Measurements from ENCODE around the gene IMPDH2. TPM values are rescaled to one million over a fixed set of nuclear protein-coding genes. Genes with fewer than 3 reads are reported as not detected.
A peak's percentile ranks its signal among the peaks of the same experiment; 100 is the strongest.

The IMPDH2 gene
- total and polyA plus RNA-seq, 5 donors from 2014 or later = 58.6 to 81.3 (median 78.4) TPM

GRCh38 chr3:48984663-48985062 lies 44.5 kb downstream of the IMPDH2 start:
- peak overlapping the region in 2 of 3 donors; percentile 36 to 44 for H3K27ac Mint-ChIP-seq
- peaks cover 5 to 22% (median 16%) of the 10 kb centered on the region in 4 donors for H3K4me1 Mint-ChIP-seq
- ATAC-seq (ENCODE audit: low read depth in 2 of 2) (no peak), DNase-seq (no peak)
- H3K27me3 Mint-ChIP-seq = no peaks in the 10 kb centered on the region
- no peak overlapping the region for H3K27ac ChIP-seq (ENCODE audit: insufficient read depth, low read length, poor library complexity, severe bottlenecking)
- no peak overlapping the region for H3K4me3 Mint-ChIP-seq
- H3K4me3 ChIP-seq (ENCODE audit: low read depth, low read length) = no peak overlapping the region
- peaks cover 26% of the 10 kb centered on the region for H3K36me3 Mint-ChIP-seq
- no peaks in the 10 kb centered on the region for H3K9me3 Mint-ChIP-seq
- H3K36me3 ChIP-seq (ENCODE audit: control insufficient read depth, insufficient read depth, low read length) = peaks cover 44% of the 10 kb centered on the region
- peaks cover 14% of the 10 kb centered on the region for H3K4me1 ChIP-seq (ENCODE audit: control insufficient read depth, insufficient read depth, low read length, poor library complexity, severe bottlenecking)
- no peaks in the 10 kb centered on the region for H3K27me3 ChIP-seq (ENCODE audit: control insufficient read depth, insufficient read depth, low read length)
- no peaks in the 10 kb centered on the region for H3K9me3 ChIP-seq (ENCODE audit: control insufficient read depth in 2 of 2, low read length in 2 of 2)

GRCh38 chr3:48983096-48983495 lies 46.1 kb downstream of the IMPDH2 start:
- Mint-ChIP-seq H3K27ac (peak overlapping the region in 2 of 3 donors; percentile 69 to 73), H3K36me3 (peaks cover 34% of the 10 kb centered on the region)
- H3K36me3 ChIP-seq (ENCODE audit: control insufficient read depth, insufficient read depth, low read length) = peaks cover 53% of the 10 kb centered on the region

GRCh38 chr3:48982686-48983085 lies 46.5 kb downstream of the IMPDH2 start:
- H3K27ac ChIP-seq (ENCODE audit: insufficient read depth, low read length, poor library complexity, severe bottlenecking) = no peak overlapping the region
- no peak for ATAC-seq (ENCODE audit: low read depth in 2 of 2)
- Mint-ChIP-seq H3K4me1 (peaks cover 0 to 9% (median 3%) of the 10 kb centered on the region in 4 donors), H3K27me3 (no peaks in the 10 kb centered on the region), H3K9me3 (no peaks in the 10 kb centered on the region), H3K27ac (peak overlapping the region in 2 of 3 donors; percentile 69 to 73), H3K36me3 (peaks cover 36% of the 10 kb centered on the region), H3K4me3 (no peak overlapping the region)
- peaks cover 2% of the 10 kb centered on the region for H3K4me1 ChIP-seq (ENCODE audit: control insufficient read depth, insufficient read depth, low read length, poor library complexity, severe bottlenecking)
- H3K4me3 ChIP-seq (ENCODE audit: low read depth, low read length) = no peak overlapping the region
- no peak for DNase-seq
- no peaks in the 10 kb centered on the region for H3K27me3 ChIP-seq (ENCODE audit: control insufficient read depth, insufficient read depth, low read length)
- no peaks in the 10 kb centered on the region for H3K9me3 ChIP-seq (ENCODE audit: control insufficient read depth in 2 of 2, low read length in 2 of 2)
- H3K36me3 ChIP-seq (ENCODE audit: control insufficient read depth, insufficient read depth, low read length) = peaks cover 56% of the 10 kb centered on the region

More at GRCh38 chr3:48983096-48983495, 46.1 kb downstream of the IMPDH2 start:
- H3K4me3 Mint-ChIP-seq = no peak overlapping the region
- Histone ChIP-seq H3K4me3 (ENCODE audit: low read depth, low read length) (no peak overlapping the region), H3K4me1 (ENCODE audit: control insufficient read depth, insufficient read depth, low read length, poor library complexity, severe bottlenecking) (peaks cover 5% of the 10 kb centered on the region), H3K27ac (ENCODE audit: insufficient read depth, low read length, poor library complexity, severe bottlenecking) (no peak overlapping the region), H3K9me3 (ENCODE audit: control insufficient read depth in 2 of 2, low read length in 2 of 2) (no peaks in the 10 kb centered on the region), H3K27me3 (ENCODE audit: control insufficient read depth, insufficient read depth, low read length) (no peaks in the 10 kb centered on the region)
- H3K27me3 Mint-ChIP-seq = no peaks in the 10 kb centered on the region
- no peak for ATAC-seq (ENCODE audit: low read depth in 2 of 2)
- no peak for DNase-seq
- H3K9me3 Mint-ChIP-seq = no peaks in the 10 kb centered on the region
- peaks cover 3 to 13% (median 7%) of the 10 kb centered on the region in 4 donors for H3K4me1 Mint-ChIP-seq

- no peaks in the 10 kb centered on the region for H3K4me1 ChIP-seq (ENCODE audit: control insufficient read depth, insufficient read depth, low read length, poor library complexity, severe bottlenecking)
- H3K27ac ChIP-seq (ENCODE audit: insufficient read depth, low read length, poor library complexity, severe bottlenecking) = no peak overlapping the region
- no peaks in the 10 kb centered on the region for H3K27me3 ChIP-seq (ENCODE audit: control insufficient read depth, insufficient read depth, low read length)
- peaks cover 0 to 7% (median 1%) of the 10 kb centered on the region in 4 donors for H3K4me1 Mint-ChIP-seq
- no peaks in the 10 kb centered on the region for H3K9me3 ChIP-seq (ENCODE audit: control insufficient read depth in 2 of 2, low read length in 2 of 2)
- H3K4me3 ChIP-seq (ENCODE audit: low read depth, low read length) = no peak overlapping the region
- H3K27me3 Mint-ChIP-seq = no peaks in the 10 kb centered on the region
- no peak for ATAC-seq (ENCODE audit: low read depth in 2 of 2)
- no peak overlapping the region for H3K27ac Mint-ChIP-seq
- peaks cover 36% of the 10 kb centered on the region for H3K36me3 Mint-ChIP-seq
- no peaks in the 10 kb centered on the region for H3K9me3 Mint-ChIP-seq
- no peak for DNase-seq
- H3K4me3 Mint-ChIP-seq = no peak overlapping the region
- peaks cover 59% of the 10 kb centered on the region for H3K36me3 ChIP-seq (ENCODE audit: control insufficient read depth, insufficient read depth, low read length)
Measured at GRCh38 chr3:48982016-48982415, 47.2 kb downstream of the IMPDH2 start.

- Histone ChIP-seq H3K4me1 (ENCODE audit: control insufficient read depth, insufficient read depth, low read length, poor library complexity, severe bottlenecking) (no peaks in the 10 kb centered on the region), H3K4me3 (ENCODE audit: low read depth, low read length) (no peak overlapping the region), H3K27me3 (ENCODE audit: control insufficient read depth, insufficient read depth, low read length) (no peaks in the 10 kb centered on the region), H3K36me3 (ENCODE audit: control insufficient read depth, insufficient read depth, low read length) (peaks cover 73% of the 10 kb centered on the region), H3K27ac (ENCODE audit: insufficient read depth, low read length, poor library complexity, severe bottlenecking) (no peak overlapping the region), H3K9me3 (ENCODE audit: control insufficient read depth in 2 of 2, low read length in 2 of 2) (no peaks in the 10 kb centered on the region)
- DNase-seq (no peak), ATAC-seq (ENCODE audit: low read depth in 2 of 2) (no peak)
- no peaks in the 10 kb centered on the region for H3K27me3 Mint-ChIP-seq
- H3K36me3 Mint-ChIP-seq = peaks cover 40% of the 10 kb centered on the region
- H3K4me3 Mint-ChIP-seq = no peak overlapping the region
- no peaks in the 10 kb centered on the region for H3K9me3 Mint-ChIP-seq
- H3K4me1 Mint-ChIP-seq = no peaks in the 10 kb centered on the region
- no peak overlapping the region for H3K27ac Mint-ChIP-seq
Measured at GRCh38 chr3:48980295-48980694, 48.9 kb downstream of the IMPDH2 start.

- Histone ChIP-seq H3K27ac (ENCODE audit: insufficient read depth, low read length, poor library complexity, severe bottlenecking) (no peak overlapping the region), H3K4me1 (ENCODE audit: control insufficient read depth, insufficient read depth, low read length, poor library complexity, severe bottlenecking) (no peaks in the 10 kb centered on the region), H3K27me3 (ENCODE audit: control insufficient read depth, insufficient read depth, low read length) (no peaks in the 10 kb centered on the region), H3K9me3 (ENCODE audit: control insufficient read depth in 2 of 2, low read length in 2 of 2) (no peaks in the 10 kb centered on the region), H3K36me3 (ENCODE audit: control insufficient read depth, insufficient read depth, low read length) (peaks cover 81% of the 10 kb centered on the region), H3K4me3 (ENCODE audit: low read depth, low read length) (no peak overlapping the region)
- Mint-ChIP-seq H3K27ac (peak overlapping the region in 2 of 3 donors; percentile 48 to 62), H3K4me1 (no peaks in the 10 kb centered on the region), H3K9me3 (no peaks in the 10 kb centered on the region), H3K36me3 (peaks cover 44% of the 10 kb centered on the region), H3K4me3 (no peak overlapping the region), H3K27me3 (no peaks in the 10 kb centered on the region)
- no peak for DNase-seq
- no peak for ATAC-seq (ENCODE audit: low read depth in 2 of 2)
Measured at GRCh38 chr3:48979451-48979850, 49.7 kb downstream of the IMPDH2 start.

Other genes starting within 250 kb of the IMPDH2 start
- gene PRKAR2A, start 181.5 kb downstream of the IMPDH2 start, total RNA-seq = 29.3 TPM
- 10 to 100 TPM; 13.4 to 15.3 (median 14.3) TPM for gene PRKAR2A, start 181.5 kb downstream of the IMPDH2 start, polyA plus RNA-seq
- 8.0 TPM for gene SLC25A20, start 130.5 kb downstream of the IMPDH2 start, total RNA-seq
- gene SLC25A20, start 130.5 kb downstream of the IMPDH2 start, polyA plus RNA-seq = 10 to 100 TPM; 21.5 to 32.6 (median 25.4) TPM
- gene ARIH2, start 110.6 kb downstream of the IMPDH2 start, total RNA-seq = 171 TPM
- 100 to 1,000 TPM; 110 to 114 (median 112) TPM for gene ARIH2, start 110.6 kb downstream of the IMPDH2 start, polyA plus RNA-seq
- gene P4HTM, start 39.2 kb downstream of the IMPDH2 start, total RNA-seq = 39.2 TPM
- 10 to 100 TPM; 19.5 to 29.9 (median 24.4) TPM for gene P4HTM, start 39.2 kb downstream of the IMPDH2 start, polyA plus RNA-seq
- gene WDR6, start 22.0 kb downstream of the IMPDH2 start, total RNA-seq = 208 TPM
- gene WDR6, start 22.0 kb downstream of the IMPDH2 start, polyA plus RNA-seq = 100 to 1,000 TPM in 3 of 4 donors, 10 to 100 TPM in 1; 74.0 to 117 (median 112) TPM
- gene DALRD3, start 10.8 kb downstream of the IMPDH2 start, total RNA-seq = 22.2 TPM
- gene DALRD3, start 10.8 kb downstream of the IMPDH2 start, polyA plus RNA-seq = 10 to 100 TPM; 30.0 to 40.8 (median 32.1) TPM
- 57.8 TPM for gene NDUFAF3, start 7.3 kb downstream of the IMPDH2 start, total RNA-seq
- gene NDUFAF3, start 7.3 kb downstream of the IMPDH2 start, polyA plus RNA-seq = 100 to 1,000 TPM; 155 to 179 (median 162) TPM
- gene QRICH1, start 64.7 kb upstream of the IMPDH2 start, total RNA-seq = 219 TPM
- gene QRICH1, start 64.7 kb upstream of the IMPDH2 start, polyA plus RNA-seq = 10 to 100 TPM; 20.0 to 26.8 (median 24.1) TPM
- 224 TPM for gene QARS1, start 75.4 kb upstream of the IMPDH2 start, total RNA-seq
- gene QARS1, start 75.4 kb upstream of the IMPDH2 start, polyA plus RNA-seq = 100 to 1,000 TPM; 102 to 157 (median 132) TPM
- gene USP19, start 91.4 kb upstream of the IMPDH2 start, total RNA-seq = 57.8 TPM
- 10 to 100 TPM; 23.4 to 29.2 (median 25.4) TPM for gene USP19, start 91.4 kb upstream of the IMPDH2 start, polyA plus RNA-seq
- gene LAMB2, start 103.7 kb upstream of the IMPDH2 start, total RNA-seq = 1.4 TPM
- gene LAMB2, start 103.7 kb upstream of the IMPDH2 start, polyA plus RNA-seq = under 1 TPM in 1 of 4 donors, not detected in 3; 0.57 TPM
- gene CCDC71, start 136.9 kb upstream of the IMPDH2 start, total RNA-seq = 12.9 TPM
- gene CCDC71, start 136.9 kb upstream of the IMPDH2 start, polyA plus RNA-seq = 1 to 10 TPM in 2 of 4 donors, under 1 TPM in 2; 0.76 to 2.2 (median 1.3) TPM
- 0.72 TPM for gene KLHDC8B, start 142.2 kb upstream of the IMPDH2 start, total RNA-seq
- gene KLHDC8B, start 142.2 kb upstream of the IMPDH2 start, polyA plus RNA-seq = 1 to 10 TPM in 1 of 4 donors, under 1 TPM in 3; 0.32 to 2.6 (median 0.76) TPM
- 12.4 TPM for gene C3orf62, start 247.8 kb upstream of the IMPDH2 start, total RNA-seq
- gene C3orf62, start 247.8 kb upstream of the IMPDH2 start, polyA plus RNA-seq = 1 to 10 TPM in 1 of 4 donors, under 1 TPM in 3; 0.56 to 1.1 (median 0.75) TPM